ENCODE data around the gene AVL9. TPM values are rescaled to one million over a fixed set of nuclear protein-coding genes. Genes with fewer than 3 reads are reported as not detected.

AVL9 gene
- total RNA-seq, 3 donors from 2014 or later: 27.7 to 54.4 (median 42.3) TPM

- no peak for DNase-seq (ENCODE audit: low spot score in 2 of 2)
- Histone ChIP-seq H3K9me3 (no peaks in the 10 kb centered on the region), H3K36me3 (no peaks in the 10 kb centered on the region), H3K4me1 (no peaks in the 10 kb centered on the region), H3K27me3 (no peaks in the 10 kb centered on the region), H3K4me3 (no peak overlapping the region), H3K27ac (no peak overlapping the region)
- intact Hi-C loops (cut with DNase I; ENCODE audit: low total_unique reads): loop anchor here (2.0 kb wide), 1 partner anchor 51 kb away; no protein-coding TSS in a partner anchor
- TF ChIP-seq POLR2A (IDR thresholded peaks at IDR 0.05) (no peak), POLR2AphosphoS5 (IDR thresholded peaks at IDR 0.05) (no peak), CTCF (IDR thresholded peaks at IDR 0.05) (no peak)
Observed at GRCh38 chr7:32525839-32526238, 30.6 kb downstream of the AVL9 start.

- DNase-seq (ENCODE audit: low spot score in 2 of 2): no peak
- TF ChIP-seq CTCF (IDR thresholded peaks at IDR 0.05): no peak
- TF ChIP-seq POLR2AphosphoS5 (IDR thresholded peaks at IDR 0.05): no peak
- no peak overlapping the region for H3K4me3 ChIP-seq
- H3K4me1 ChIP-seq: no peaks in the 10 kb centered on the region
- H3K27ac ChIP-seq: no peak overlapping the region
- no peaks in the 10 kb centered on the region for H3K9me3 ChIP-seq
- no peaks in the 10 kb centered on the region for H3K36me3 ChIP-seq
- intact Hi-C loops (cut with DNase I; ENCODE audit: low total_unique reads): no loop called here
- no peaks in the 10 kb centered on the region for H3K27me3 ChIP-seq
Observed at GRCh38 chr7:32531402-32531801, 36.1 kb downstream of the AVL9 start.

GRCh38 chr7:32532086-32532485 is 36.8 kb downstream of the AVL9 start:
- Histone ChIP-seq H3K4me3 (no peak overlapping the region), H3K27me3 (no peaks in the 10 kb centered on the region), H3K9me3 (no peaks in the 10 kb centered on the region), H3K27ac (no peak overlapping the region), H3K36me3 (no peaks in the 10 kb centered on the region), H3K4me1 (no peaks in the 10 kb centered on the region)
- DNase-seq (ENCODE audit: low spot score in 2 of 2): no peak
- no peak for TF ChIP-seq POLR2A (IDR thresholded peaks at IDR 0.05)
- TF ChIP-seq POLR2AphosphoS5 (IDR thresholded peaks at IDR 0.05): no peak
- no peak for TF ChIP-seq CTCF (IDR thresholded peaks at IDR 0.05)
- intact Hi-C loops (cut with DNase I; ENCODE audit: low total_unique reads): no loop called here

- Histone ChIP-seq H3K4me1 (no peaks in the 10 kb centered on the region), H3K36me3 (no peaks in the 10 kb centered on the region), H3K27me3 (no peaks in the 10 kb centered on the region), H3K27ac (no peak overlapping the region), H3K4me3 (no peak overlapping the region), H3K9me3 (no peaks in the 10 kb centered on the region)
- TF ChIP-seq CTCF (IDR thresholded peaks at IDR 0.05) (no peak), POLR2AphosphoS5 (IDR thresholded peaks at IDR 0.05) (no peak), POLR2A (IDR thresholded peaks at IDR 0.05) (no peak)
- intact Hi-C loops (cut with DNase I; ENCODE audit: low total_unique reads): no loop called here
- no peak for DNase-seq (ENCODE audit: low spot score in 2 of 2)
Observed at GRCh38 chr7:32532716-32533115, 37.4 kb downstream of the AVL9 start.

- intact Hi-C loops (cut with DNase I; ENCODE audit: low total_unique reads): no loop called here
- Histone ChIP-seq H3K27me3 (no peaks in the 10 kb centered on the region), H3K4me1 (no peaks in the 10 kb centered on the region), H3K4me3 (no peak overlapping the region), H3K36me3 (no peaks in the 10 kb centered on the region), H3K27ac (no peak overlapping the region), H3K9me3 (no peaks in the 10 kb centered on the region)
- TF ChIP-seq POLR2AphosphoS5 (IDR thresholded peaks at IDR 0.05): no peak
- no peak for TF ChIP-seq POLR2A (IDR thresholded peaks at IDR 0.05)
- no peak for TF ChIP-seq CTCF (IDR thresholded peaks at IDR 0.05)
- no peak for DNase-seq (ENCODE audit: low spot score in 2 of 2)
Observed at GRCh38 chr7:32533276-32534029, 38.2 kb downstream of the AVL9 start.

Data from breast epithelium (tissue), 4 donors.